ENCODE measurements around the gene LRP2.
A peak's percentile ranks its signal among the peaks of the same experiment; 100 is the strongest.
"Not testable (repeated sequence)": the region's sequence is repeated elsewhere in the genome, so short reads cannot be mapped to it uniquely, and the experiment has no call there.

LRP2 gene

DNA sequence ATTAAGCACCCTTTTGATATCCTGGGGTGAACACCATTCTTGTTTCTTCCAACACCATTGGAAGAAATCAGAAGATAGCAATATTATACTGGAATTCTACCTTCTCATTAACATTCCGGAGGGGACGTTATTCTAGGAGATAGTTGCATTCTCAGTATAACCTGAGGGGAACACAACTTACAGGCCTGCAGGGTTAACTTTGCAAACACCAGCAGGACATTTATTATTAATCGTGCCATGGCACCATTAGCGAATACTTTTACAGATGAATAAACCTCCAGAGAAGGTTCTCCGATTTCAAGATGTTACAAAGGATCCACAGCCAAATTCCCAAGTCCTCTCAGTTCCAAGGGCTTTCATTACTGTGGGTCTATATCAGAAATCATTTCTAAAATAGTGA lies 184.0 kb downstream of the LRP2 start:
- no peak for DNase-seq (ENCODE audit: low read depth, low spot score)

DNA sequence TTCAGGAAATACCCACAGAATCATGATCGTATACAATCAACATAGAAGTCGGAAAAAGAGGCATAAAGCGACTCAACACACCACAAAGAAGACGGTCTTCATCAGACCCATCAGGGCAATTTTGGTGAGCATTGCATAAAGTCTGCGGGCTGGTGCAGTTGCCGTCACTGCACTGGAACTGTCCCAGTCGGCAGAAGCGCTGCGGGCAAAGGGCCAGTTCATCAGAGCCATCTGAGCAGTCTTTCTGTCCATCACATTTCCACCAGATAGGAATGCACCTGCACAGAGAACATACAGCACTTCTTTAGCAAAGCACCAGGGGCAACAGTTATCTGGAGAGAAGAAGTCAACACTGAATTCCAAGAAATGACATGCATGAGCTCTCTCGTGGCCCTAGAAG lies 187.2 kb downstream of the LRP2 start:
- DNase-seq (ENCODE audit: low read depth, low spot score) = no peak

DNA sequence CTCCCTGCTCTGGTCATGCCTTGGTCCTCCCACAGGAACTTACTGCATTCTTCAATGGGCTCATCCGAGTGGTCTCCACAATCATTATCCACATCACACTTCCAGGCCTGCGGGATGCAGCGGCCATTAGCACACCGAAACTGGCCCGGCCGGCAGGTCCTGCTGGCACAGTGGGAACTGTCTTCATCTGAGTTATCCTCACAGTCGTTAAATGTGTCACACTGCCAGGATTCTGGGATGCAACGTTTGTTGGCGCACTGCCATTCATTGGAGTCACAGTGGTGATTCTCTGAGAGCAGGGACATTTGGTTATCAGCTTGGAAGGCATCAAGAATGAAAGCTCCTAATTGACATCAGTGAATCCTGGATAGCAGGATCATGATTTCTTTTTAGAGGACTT lies 188.5 kb downstream of the LRP2 start:
- no peak for DNase-seq (ENCODE audit: low read depth, low spot score)

GRCh38 chr2:169172914-169173313 lies 189.4 kb downstream of the LRP2 start:
- DNase-seq (ENCODE audit: low read depth, low spot score) = no peak

DNA sequence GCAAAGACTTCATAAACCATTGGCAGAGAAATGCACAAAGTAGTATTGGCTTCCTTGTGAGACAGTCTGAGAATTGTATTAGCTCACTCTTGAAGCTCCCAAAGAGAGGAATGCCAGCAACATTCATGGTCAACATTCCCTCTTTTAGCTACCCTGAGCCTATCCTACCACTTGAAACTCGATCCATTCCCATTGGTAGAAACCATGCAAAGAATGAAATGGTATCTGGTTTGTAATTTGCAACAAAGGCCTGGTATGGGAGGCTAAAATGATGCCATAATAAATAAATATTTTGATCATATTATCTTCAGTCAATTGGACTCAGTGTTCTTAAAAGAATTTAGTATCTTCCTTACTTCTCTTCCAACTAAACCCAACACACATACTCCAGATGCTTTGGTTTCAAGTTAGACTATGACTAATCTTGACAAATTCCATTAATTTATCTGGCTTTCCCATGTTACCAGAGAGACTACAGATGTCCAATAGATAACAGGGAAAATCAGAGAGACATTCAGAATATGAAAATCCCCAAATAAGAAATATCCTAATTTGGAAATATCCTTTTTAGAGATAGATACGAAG lies 190.1 kb downstream of the LRP2 start:
- DNase-seq (ENCODE audit: low read depth, low spot score) = no peak

DNA sequence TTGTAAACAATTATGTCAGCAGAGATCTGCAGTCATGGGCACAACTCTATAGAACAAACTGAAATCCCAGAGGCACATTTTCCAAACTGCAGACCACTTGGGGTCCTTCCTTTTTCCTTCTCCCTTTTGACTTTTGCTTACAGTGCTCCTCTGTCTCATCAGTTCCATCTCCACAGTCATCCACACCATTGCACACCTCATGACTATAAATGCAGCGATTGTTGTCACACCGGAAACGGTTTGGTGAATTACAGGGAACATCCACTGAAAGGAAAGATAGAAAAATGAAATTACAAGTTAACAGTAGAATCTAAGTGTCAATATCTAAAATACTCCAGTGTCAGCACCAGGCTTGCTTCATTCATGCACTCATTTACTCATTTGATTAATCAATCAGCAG lies 196.5 kb downstream of the LRP2 start:
- DNase-seq (ENCODE audit: low read depth, low spot score) = no peak

DNA sequence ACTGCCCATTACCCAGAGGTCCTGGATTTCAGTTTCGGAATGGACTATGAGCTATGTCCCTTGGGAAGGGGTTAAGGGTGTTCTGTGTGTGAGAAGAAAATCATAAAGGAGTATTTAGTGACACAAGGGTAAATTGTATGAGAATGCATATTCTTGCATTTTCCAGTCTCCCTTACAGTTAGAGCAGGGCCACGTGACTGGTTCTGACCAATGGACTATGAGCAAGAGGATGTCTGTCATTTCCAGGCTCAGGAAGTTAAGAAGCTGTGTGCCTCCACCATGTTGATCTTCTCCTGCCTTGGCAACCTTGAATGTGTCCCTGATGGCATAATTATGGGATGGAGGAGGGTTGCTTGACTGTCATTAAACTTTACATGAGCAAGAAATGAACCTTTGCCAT lies 198.0 kb downstream of the LRP2 start:
- DNase-seq (ENCODE audit: low read depth, low spot score) = no peak

DNA sequence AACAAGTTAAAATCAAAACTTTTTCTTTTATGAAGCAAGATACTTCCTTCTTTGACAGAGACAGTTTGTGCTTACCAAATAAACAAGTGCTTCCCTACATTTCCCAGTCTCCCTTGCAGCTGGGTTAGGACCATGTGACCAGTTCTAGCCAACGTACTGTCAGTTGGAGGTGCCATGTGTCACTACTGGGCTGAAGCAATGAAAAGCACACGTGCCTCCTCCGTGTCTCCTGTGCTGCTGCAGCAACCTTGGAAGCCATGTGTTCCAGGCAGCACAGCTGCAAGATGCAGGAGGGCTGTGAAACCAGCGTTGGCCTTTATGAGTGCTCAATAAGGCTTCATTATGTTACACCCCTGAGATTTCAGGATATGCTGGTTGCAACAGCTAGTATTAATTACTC lies 199.7 kb downstream of the LRP2 start:
- no peak for DNase-seq (ENCODE audit: low read depth, low spot score)

DNA sequence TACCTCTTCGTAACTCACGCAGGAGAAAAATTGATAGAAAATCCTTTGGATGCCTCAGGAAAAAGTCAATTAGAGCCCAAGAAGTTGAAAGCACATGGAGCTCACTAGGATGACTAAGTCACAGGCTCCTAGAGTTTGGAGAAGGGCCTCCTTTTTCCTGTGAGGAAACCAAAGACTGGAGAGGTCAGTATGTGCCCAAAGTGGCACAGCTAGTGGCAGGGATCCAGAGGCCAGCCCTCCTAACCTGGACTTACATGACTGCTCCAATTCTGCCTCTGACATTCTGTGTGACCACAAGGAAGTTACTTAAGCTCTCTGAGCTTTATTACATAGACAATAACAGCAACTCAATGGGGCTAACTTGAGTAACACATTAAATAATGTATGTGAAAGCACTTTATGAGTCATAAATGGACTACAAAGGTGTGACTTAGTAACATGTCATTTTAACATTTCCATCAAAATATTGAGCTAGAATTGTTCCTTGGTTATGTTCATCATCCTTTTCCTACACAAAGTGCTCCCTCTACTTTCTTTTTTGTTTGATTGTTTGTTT lies 201.3 kb downstream of the LRP2 start:
- no peak for DNase-seq (ENCODE audit: low read depth, low spot score)

- no peak for DNase-seq (ENCODE audit: low read depth, low spot score)
Measured at GRCh38 chr2:169159686-169160085, 202.6 kb downstream of the LRP2 start.

DNA sequence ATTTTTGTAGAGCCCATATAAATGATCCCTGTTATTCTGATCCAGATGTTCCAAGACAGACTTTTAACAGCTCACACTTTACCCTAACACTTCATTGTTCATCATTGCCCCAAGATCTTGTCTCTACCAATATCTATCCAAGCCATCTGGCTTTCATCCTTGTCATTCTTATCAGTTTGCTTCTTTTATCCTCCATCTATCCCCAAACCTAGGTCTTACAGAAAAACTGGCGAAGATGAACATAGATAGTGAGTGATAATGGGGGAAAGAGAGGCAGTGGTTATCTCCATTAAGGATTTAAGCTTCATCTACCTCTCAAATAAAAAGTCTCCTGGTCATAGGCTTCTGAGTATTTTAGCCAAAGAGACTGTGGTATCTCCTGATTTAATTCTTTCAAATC lies 203.5 kb downstream of the LRP2 start:
- DNase-seq (ENCODE audit: low read depth, low spot score) = no peak

- DNase-seq (ENCODE audit: low read depth, low spot score) = no peak
Measured at GRCh38 chr2:169146220-169146619, 216.1 kb downstream of the LRP2 start.

GRCh38 chr2:169143998-169144397 lies 218.3 kb downstream of the LRP2 start:
- DNase-seq (ENCODE audit: low read depth, low spot score) = no peak

DNA sequence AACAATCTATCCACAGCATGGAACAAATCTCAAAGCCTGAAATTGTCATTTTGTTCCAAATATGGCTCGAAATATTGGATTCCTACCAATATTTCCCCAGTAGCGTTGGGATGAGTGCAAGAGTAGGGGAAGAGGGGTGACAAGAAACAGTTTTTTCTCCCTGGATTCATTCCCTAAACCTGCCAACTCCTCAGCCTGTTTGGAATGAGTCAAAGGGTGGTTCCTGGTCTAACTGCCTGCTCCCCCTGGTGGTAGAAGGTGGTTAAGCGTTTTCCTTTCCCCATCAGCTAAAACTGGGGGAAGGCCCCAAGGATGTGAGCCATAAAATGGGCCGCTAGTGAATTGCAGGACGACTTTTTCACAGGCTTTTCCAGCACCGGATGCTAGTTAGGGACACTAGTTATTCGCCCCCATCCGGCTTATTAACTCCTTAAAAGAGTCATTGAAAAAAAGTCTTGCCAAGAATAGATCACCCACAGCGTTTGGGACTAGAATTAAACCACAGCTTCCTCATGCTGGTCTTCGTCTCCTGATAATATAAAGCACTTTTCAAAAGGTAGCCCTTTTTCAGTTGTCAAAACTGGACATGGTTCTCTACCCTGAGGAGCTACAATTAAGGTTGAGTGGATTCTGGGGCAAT lies 220.5 kb downstream of the LRP2 start:
- DNase-seq (ENCODE audit: low read depth, low spot score) = peak; percentile 16

- DNase-seq (ENCODE audit: low read depth, low spot score) = no peak
Measured at GRCh38 chr2:169139993-169140767, 222.2 kb downstream of the LRP2 start.

DNA sequence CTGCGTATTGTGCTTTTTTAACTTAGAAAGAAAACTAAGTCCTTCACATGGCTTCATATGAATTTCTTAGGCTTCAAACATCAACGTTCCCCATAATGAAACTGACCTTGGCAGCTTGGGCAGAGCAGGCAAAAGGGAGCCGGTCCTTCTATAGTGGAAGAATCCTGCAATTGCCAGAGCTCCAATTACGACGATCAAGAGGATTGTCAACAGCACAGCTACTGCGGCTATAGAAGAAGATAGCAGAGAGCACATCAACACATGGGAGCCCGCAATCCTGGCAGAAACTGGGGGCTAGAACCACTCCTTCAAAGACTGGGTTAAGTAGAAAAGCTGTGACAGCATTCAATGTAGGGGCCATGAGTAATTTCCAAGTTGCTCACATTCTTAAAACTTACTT lies 223.2 kb downstream of the LRP2 start:
- DNase-seq (ENCODE audit: low read depth, low spot score) = no peak

GRCh38 chr2:169137924-169138323 lies 224.4 kb downstream of the LRP2 start:
- no peak for DNase-seq (ENCODE audit: low read depth, low spot score)

- DNase-seq (ENCODE audit: low read depth, low spot score) = no peak
Measured at GRCh38 chr2:169136885-169137534, 225.3 kb downstream of the LRP2 start.

GRCh38 chr2:169136428-169136827 lies 225.9 kb downstream of the LRP2 start:
- not testable (repeated sequence) for DNase-seq (ENCODE audit: low read depth, low spot score)

- DNase-seq (ENCODE audit: low read depth, low spot score) = not testable (repeated sequence)
Measured at GRCh38 chr2:169134272-169134671, 228.1 kb downstream of the LRP2 start.

DNA sequence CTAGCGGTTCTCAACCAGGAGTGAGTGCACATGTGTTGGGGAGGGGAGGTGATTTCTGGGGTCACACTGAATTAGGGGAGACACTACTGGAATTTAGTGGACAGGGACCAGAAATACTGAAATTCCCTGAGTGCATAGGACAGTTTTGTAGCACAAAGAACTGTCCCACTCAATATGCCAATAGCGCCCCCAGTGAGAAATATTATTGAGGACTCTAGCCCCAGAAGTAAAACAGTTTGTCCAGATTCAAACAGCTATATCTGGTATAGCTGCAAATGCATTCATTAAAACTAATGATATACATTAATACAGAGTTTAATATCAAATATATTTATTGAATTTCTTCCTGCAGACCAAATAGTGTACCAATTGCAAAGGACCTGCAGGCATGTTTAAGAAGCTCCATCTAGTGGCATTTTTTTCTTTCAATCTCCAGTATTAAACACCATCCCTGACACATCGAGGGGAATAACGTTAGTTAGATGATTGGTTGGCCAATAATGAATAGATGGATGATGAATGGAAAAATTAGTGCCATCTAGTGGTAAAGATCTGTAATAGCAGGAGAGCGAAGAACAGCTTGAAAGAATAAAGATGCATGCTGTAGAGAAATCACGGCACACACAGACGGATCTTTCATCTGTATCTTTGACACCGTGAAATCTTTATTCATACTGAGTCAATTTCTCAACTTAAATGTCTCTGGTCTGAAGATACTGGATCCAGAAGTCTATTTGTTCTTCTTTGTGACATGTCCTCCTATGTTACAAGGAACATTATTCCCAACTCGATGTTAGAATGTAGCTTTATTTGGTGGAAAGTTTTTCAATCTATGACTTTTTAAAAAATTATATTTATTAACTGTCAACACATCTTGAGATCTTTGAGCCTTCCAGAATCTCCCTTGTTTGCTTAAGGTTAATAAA lies 230.5 kb downstream of the LRP2 start:
- no peak for DNase-seq (ENCODE audit: low read depth, low spot score)

Data from activated naive CD8-positive, alpha-beta T cell treated with anti-CD3 and anti-CD28 coated beads, Interleukin-2, amount 50 U/mL, for 16 hours (primary cell).